Mucosa of rectum (tissue), 2 donors: ENCODE measurements around the gene GFER.
A peak's percentile ranks its signal among the peaks of the same experiment; 100 is the strongest.

ENCODE experiments used
- H3K27ac ChIP-seq, 2 donors: one replicate each; pipeline ENCODE4 v1.7.0; 2013; ENCODE audit warnings: inconsistent platforms in 2 of 2, low read depth in 2 of 2, low read length in 2 of 2
- H3K27me3 ChIP-seq, 2 donors: one replicate each; pipeline ENCODE4 v1.7.0; 2013; ENCODE audit warnings: low read length in 2 of 2; ENCODE audit not compliant: control insufficient read depth in 2 of 2, insufficient read depth in 2 of 2
- H3K36me3 ChIP-seq, 2 donors: one replicate each; pipeline ENCODE4 v1.7.0; 2013; ENCODE audit warnings: low read length in 2 of 2; ENCODE audit not compliant: control insufficient read depth in 2 of 2, insufficient read depth in 2 of 2
- H3K4me1 ChIP-seq, 2 donors: one replicate each; pipeline ENCODE4 v1.7.0; 2013; ENCODE audit warnings: low read length in 2 of 2, mild to moderate bottlenecking in 1 of 2; ENCODE audit not compliant: control insufficient read depth in 2 of 2, insufficient read depth in 2 of 2
- H3K4me3 ChIP-seq, 2 donors: one replicate each; pipeline ENCODE4 v1.7.0; 2013; ENCODE audit warnings: low read length in 2 of 2
- H3K9ac ChIP-seq, 2 donors: one replicate each; pipeline ENCODE4 v1.7.0; 2013; ENCODE audit warnings: low read length in 2 of 2, low read depth in 1 of 2, mild to moderate bottlenecking in 1 of 2
- H3K9me3 ChIP-seq, 2 donors: one replicate each; pipeline ENCODE4 v1.7.0; 2013; ENCODE audit warnings: low read length in 2 of 2; ENCODE audit not compliant: control insufficient read depth in 2 of 2
- donor health status: healthy.
- donor health status: Normal muscosa, but diverticular disease.

GFER gene

DNA sequence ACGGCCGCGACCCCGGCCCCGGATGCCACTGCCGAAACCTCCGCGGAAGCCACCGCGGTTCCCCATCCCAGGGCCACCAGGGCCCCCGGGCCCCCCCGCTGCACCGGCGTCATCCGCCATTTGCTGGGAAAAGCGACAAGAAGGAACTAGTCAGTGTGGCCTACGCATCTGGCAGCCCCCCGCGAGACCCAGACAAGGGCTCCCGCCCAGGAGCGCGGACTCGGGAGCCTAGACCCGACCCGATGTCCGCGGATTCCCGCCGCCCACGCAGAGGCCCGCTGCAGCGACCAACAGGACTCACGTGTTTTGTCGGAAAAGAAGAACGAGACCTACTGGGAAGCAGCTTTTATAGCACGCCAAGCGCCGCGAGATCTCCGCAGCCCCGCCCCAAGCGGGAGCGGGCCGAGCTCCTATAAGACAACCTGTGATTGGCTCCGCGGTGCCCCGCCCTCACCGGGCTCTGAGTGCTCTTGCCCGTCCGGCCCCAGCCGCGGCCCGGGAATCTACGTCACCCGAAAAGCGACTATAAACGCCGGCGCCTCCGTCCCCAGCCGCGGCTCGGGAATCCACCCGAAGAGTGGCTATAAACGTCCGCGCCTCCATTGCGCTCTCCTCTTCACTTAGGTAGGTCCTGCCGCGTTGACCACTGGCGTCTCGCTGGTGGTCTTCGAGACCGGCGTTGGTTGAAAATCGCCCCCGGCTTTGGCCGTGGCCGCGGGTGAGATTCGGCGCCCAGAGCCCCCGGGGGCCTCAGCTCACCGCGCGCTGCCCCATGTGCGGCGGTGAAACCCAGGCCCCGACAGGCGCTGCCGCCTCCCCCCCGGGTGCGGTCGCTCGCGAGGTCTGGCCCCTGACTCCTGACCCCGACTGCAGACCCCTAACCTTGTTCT, 19.2 kb upstream of the GFER start, which contains the start of gene RPS2:
TSS of gene RPS2 (minus strand) at position 321 of the 890 bp plus-strand sequence. CDS start at position 120, 201 bp downstream.
- H3K4me3 ChIP-seq, result peak within 1 kb of the TSS; percentile 64 to 87
- no peaks in the 10 kb centered on the region for H3K27me3 ChIP-seq
- peaks cover 26 to 27% of the 10 kb centered on the region in 2 donors for H3K4me1 ChIP-seq
- H3K27ac ChIP-seq, result peak within 1 kb of the TSS; percentile 88 to 97
- peak within 1 kb of the TSS; percentile 85 to 96 for H3K9ac ChIP-seq
- H3K36me3 ChIP-seq, result peaks cover 14 to 21% of the 10 kb centered on the region in 2 donors
- no peaks in the 10 kb centered on the region for H3K9me3 ChIP-seq

DNA sequence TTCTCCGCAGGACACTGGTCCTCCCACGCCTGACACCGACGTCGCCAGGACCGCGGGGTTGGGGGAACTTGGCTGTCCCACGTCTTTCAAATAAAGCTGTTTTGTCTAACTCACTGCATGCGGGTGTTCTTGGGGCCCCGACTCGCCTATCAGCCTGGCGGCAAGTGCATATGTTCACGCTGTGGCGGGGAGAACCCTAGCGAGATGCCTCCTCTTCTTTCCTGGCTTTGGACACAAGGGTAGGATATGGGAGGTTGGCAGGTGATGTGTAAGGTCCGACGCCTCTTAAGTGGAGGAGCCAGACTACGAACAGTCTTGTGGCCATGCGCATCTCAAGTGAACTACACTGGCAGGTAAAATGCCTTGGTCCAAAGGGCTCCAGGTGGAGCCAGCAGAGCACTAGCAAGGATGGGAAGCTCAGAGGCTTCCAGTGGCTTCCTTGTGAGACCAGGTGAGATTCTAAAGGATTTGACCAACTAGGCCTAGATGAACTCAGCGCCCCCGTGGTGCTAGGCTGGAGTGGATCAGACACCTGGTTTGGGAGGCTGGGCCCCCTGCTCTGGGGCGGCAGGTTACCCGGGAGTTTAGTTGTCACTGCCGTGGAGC, 18.5 kb upstream of the GFER start:
- Histone ChIP-seq H3K27ac (peak overlapping the region; percentile 88 to 97), H3K9me3 (no peaks in the 10 kb centered on the region), H3K4me3 (peak overlapping the region; percentile 64 to 87), H3K4me1 (peaks cover 23 to 24% of the 10 kb centered on the region in 2 donors), H3K27me3 (no peaks in the 10 kb centered on the region), H3K9ac (peak overlapping the region; percentile 85 to 96), H3K36me3 (peaks cover 14 to 21% of the 10 kb centered on the region in 2 donors)

DNA sequence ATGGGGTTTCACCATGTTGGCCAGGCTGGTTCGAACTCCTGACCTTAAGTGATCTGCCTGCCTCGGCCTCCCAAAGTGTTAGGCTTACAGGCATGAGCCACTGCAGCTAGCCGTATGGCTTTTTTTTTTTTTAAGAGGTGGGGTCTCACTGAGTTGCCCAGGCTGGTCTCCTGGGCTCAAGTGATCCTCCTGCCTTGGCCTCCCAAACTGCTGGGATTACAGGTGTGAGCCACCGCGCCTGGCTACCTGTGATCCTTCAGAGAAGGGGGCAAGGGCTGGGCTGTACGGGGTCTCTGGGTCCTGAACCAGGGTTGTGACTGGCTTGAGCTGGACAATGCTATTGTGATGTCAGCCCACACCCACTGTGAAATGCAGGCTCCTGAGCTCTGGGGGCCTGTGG, 17.5 kb upstream of the GFER start, which contains the start of gene RNF151:
TSS of gene RNF151 (plus strand) at position 397 of the 400 bp plus-strand sequence. CDS start 26 bp downstream, outside the sequence.
- Histone ChIP-seq H3K9me3 (no peaks in the 10 kb centered on the region), H3K27ac (peak within 1 kb of the TSS; percentile 88 to 97), H3K4me1 (peaks cover 23 to 25% of the 10 kb centered on the region in 2 donors), H3K27me3 (no peaks in the 10 kb centered on the region), H3K36me3 (peaks cover 14 to 16% of the 10 kb centered on the region in 2 donors), H3K4me3 (peak within 1 kb of the TSS; percentile 64 to 87), H3K9ac (peak within 1 kb of the TSS; percentile 85 to 96)

DNA sequence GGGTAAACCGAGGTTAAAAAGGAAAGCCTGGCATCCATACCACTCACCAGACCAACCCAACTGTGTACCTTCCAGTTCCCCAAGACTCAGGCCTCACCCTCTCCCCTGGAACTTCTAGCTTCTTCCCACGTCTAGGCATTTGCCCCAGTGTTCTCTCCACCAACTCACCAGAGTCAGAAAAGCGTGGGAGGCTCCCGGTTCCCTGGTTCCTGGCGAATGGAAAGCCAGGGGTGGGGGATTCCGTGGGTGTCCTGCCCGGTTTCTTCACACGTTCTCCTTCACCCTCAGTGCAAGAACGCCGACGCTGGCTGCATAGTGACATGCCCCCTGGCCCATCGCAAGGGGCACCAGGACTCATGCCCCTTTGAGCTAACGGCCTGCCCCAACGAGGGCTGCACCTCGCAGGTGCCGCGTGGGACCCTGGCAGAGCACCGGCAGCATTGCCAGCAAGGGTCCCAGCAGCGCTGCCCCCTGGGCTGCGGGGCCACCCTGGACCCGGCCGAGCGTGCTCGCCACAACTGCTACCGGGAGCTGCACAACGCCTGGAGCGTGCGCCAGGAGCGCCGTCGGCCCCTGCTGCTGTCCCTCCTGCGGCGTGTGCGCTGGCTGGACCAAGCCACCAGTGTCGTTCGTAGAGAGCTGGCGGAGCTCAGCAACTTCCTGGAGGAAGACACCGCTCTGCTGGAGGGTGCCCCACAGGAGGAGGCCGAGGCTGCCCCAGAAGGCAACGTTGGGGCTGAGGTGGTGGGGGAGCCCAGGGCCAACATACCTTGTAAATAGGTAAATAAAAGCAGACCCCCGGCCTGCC, 15.6 kb upstream of the GFER start:
- Histone ChIP-seq H3K9ac (no peak overlapping the region), H3K9me3 (no peaks in the 10 kb centered on the region), H3K27me3 (no peaks in the 10 kb centered on the region), H3K4me1 (peaks cover 27% of the 10 kb centered on the region in 2 donors), H3K36me3 (peaks cover 0 to 3% of the 10 kb centered on the region in 2 donors), H3K4me3 (no peak overlapping the region), H3K27ac (no peak overlapping the region)

DNA sequence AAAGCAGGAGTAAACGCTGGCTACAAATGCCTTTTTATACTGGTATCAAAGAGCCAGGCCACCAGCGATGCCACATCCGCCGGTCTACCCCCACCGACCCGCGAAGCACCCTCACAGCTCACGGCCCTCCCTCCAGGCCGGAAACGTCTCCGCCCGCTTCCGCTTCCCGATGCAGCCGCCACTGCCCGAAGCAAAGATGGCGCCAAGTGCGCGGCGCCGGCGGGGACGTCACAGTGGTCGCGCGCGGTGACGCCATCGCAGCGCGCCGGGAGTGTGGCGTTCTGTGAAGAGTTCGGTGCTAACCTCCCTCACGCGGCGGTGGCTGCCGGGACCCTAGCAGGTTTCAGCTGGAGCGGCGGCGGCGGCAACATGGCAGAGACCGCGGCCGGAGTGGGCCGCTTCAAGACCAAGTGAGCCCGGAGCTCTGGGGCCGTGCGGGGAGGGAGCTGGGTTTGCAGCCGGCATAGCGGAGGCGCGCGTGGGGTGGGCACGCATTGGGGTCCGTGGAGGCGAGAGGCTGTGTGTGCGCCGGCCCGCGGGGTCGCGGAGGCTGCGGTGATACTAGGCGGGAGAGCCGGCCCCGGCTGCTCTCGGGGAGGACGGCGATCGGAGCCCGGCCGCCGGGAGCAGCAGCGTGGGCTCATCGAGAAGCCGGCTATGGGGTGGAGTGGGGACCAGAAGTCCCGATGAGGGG, 12.1 kb upstream of the GFER start, which contains the start of gene TBL3:
TSS of gene TBL3 (plus strand) at position 258 of the 694 bp plus-strand sequence. CDS start at position 370, 112 bp downstream.
- Histone ChIP-seq H3K9ac (peak within 1 kb of the TSS; percentile 87 to 95), H3K9me3 (no peaks in the 10 kb centered on the region), H3K4me1 (peaks cover 11 to 12% of the 10 kb centered on the region in 2 donors), H3K36me3 (peaks cover 25 to 27% of the 10 kb centered on the region in 2 donors), H3K4me3 (peak within 1 kb of the TSS; percentile 77 to 87), H3K27me3 (no peaks in the 10 kb centered on the region), H3K27ac (peak within 1 kb of the TSS; percentile 92 to 99)

DNA sequence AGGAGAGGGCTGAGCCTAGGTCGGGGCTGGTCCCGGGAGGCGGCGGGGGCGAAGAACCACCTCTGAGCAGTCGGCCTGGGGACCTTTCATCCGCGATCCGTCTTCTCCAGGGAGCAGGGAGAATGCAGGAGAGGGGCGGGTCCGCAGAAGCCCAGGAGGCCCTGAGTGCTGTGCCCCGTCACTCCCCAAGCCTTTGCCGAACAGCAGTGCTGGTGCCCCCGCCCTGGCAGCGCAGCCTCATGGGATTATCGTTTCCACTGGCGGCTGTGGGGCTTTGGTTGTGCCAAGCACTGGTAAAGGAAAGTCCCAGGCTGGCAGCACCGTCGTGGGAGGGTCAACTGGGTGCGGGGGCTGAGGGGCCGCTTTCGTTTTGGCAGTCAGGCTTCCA, 11.5 kb upstream of the GFER start:
- peaks cover 11 to 12% of the 10 kb centered on the region in 2 donors for H3K4me1 ChIP-seq
- H3K4me3 ChIP-seq, result peak overlapping the region; percentile 77 to 87
- peak overlapping the region in 1 of 2 donors; percentile 99 for H3K27ac ChIP-seq
- no peaks in the 10 kb centered on the region for H3K9me3 ChIP-seq
- H3K27me3 ChIP-seq, result no peaks in the 10 kb centered on the region
- H3K9ac ChIP-seq, result peak overlapping the region; percentile 68 to 87
- peaks cover 28 to 29% of the 10 kb centered on the region in 2 donors for H3K36me3 ChIP-seq

GRCh38 chr16:1973461-1974156, 10.4 kb upstream of the GFER start:
- Histone ChIP-seq H3K9me3 (no peaks in the 10 kb centered on the region), H3K4me1 (peaks cover 14% of the 10 kb centered on the region in 2 donors), H3K27me3 (no peaks in the 10 kb centered on the region), H3K36me3 (peaks cover 37 to 38% of the 10 kb centered on the region in 2 donors), H3K27ac (no peak overlapping the region), H3K9ac (no peak overlapping the region), H3K4me3 (no peak overlapping the region)

GRCh38 chr16:1974157-1975070, 9.6 kb upstream of the GFER start:
- Histone ChIP-seq H3K9me3 (no peaks in the 10 kb centered on the region), H3K36me3 (peaks cover 37 to 38% of the 10 kb centered on the region in 2 donors), H3K27me3 (no peaks in the 10 kb centered on the region)

More at GRCh38 chr16:1974157-1975070, 9.6 kb upstream of the GFER start:
- no peak overlapping the region for H3K4me3 ChIP-seq
- H3K9ac ChIP-seq, result no peak overlapping the region
- no peak overlapping the region for H3K27ac ChIP-seq
- peaks cover 17 to 18% of the 10 kb centered on the region in 2 donors for H3K4me1 ChIP-seq
